Neural progenitor cell (in vitro differentiated cells): Measurements from ENCODE around the gene SIRT7. TPM values are rescaled to one million over a fixed set of nuclear protein-coding genes. Genes with fewer than 3 reads are reported as not detected.

Source experiments
- DNase-seq: peaks from one replicate; pipeline ENCODE4 v3.0.0-alpha.2; 2016; ENCODE audit warnings: low spot score
- H2AFZ ChIP-seq: fragments of 200-600 bp; sonication (generic); replicated peaks from 2 replicates; pipeline ENCODE4 v1.6.1; 2016; ENCODE audit warnings: antibody characterized with exemption
- H3F3A ChIP-seq: fragments of 200-600 bp; sonication (generic); 2 replicates; pipeline ENCODE4 v1.6.1; 2016; ENCODE audit warnings: antibody characterized with exemption, low read depth
- H3K27ac ChIP-seq: fragments of 200-600 bp; sonication (generic); 2 replicates; pipeline ENCODE4 v1.5.1; 2016; ENCODE audit warnings: mild to moderate bottlenecking
- H3K27me3 ChIP-seq: fragments of 200-600 bp; sonication (generic); 2 replicates; pipeline ENCODE4 v1.6.1; 2016; ENCODE audit warnings: mild to moderate bottlenecking, moderate library complexity
- H3K36me3 ChIP-seq: fragments of 200-600 bp; sonication (generic); 2 replicates; pipeline ENCODE4 v1.5.1; 2016
- H3K4me1 ChIP-seq: fragments of 200-600 bp; sonication (generic); 2 replicates; pipeline ENCODE4 v1.6.1; 2016; ENCODE audit warnings: mixed run types
- H3K4me2 ChIP-seq: fragments of 200-600 bp; sonication (generic); 2 replicates; pipeline ENCODE4 v1.6.1; 2016
- H3K4me3 ChIP-seq: fragments of 200-600 bp; sonication (generic); 2 replicates; pipeline ENCODE4 v1.5.1; 2016
- H3K79me2 ChIP-seq: fragments of 200-600 bp; sonication (generic); 2 replicates; pipeline ENCODE4 v1.6.1; 2016; ENCODE audit warnings: low read depth
- H3K9ac ChIP-seq: fragments of 200-600 bp; sonication (generic); 2 replicates; pipeline ENCODE4 v1.6.1; 2016
- H3K9me3 ChIP-seq: fragments of 200-600 bp; sonication (generic); 2 replicates; pipeline ENCODE4 v1.5.1; 2016; ENCODE audit warnings: low read depth
- H4K20me1 ChIP-seq: fragments of 200-600 bp; sonication (generic); 2 replicates; pipeline ENCODE4 v1.6.1; 2016; ENCODE audit warnings: low read depth
- H3K27ac Mint-ChIP-seq: 3 replicates; pipeline ENCODE4 v1.8.0; 2021; ENCODE audit warnings: mixed read lengths
- H3K27me3 Mint-ChIP-seq: 2 replicates; pipeline ENCODE4 v1.8.0; 2022; ENCODE audit warnings: low read depth, mild to moderate bottlenecking, inconsistent platforms, moderate library complexity, mixed read lengths; ENCODE audit not compliant: insufficient read depth
- H3K36me3 Mint-ChIP-seq: 3 replicates; pipeline ENCODE4 v1.8.0; 2021; ENCODE audit warnings: mixed read lengths
- H3K4me1 Mint-ChIP-seq: 3 replicates; pipeline ENCODE4 v1.8.0; 2021; ENCODE audit warnings: mixed read lengths
- H3K4me3 Mint-ChIP-seq: 3 replicates; pipeline ENCODE4 v1.8.0; 2021; ENCODE audit warnings: mild to moderate bottlenecking, moderate library complexity, mixed read lengths
- H3K9me3 Mint-ChIP-seq: 3 replicates; pipeline ENCODE4 v1.8.0; 2020; ENCODE audit warnings: mixed read lengths
- EZH2 ChIP-seq: fragments of 200-600 bp; sonication (generic); IDR thresholded peaks from 2 replicates; pipeline ENCODE4 v1.6.1; 2017; ENCODE audit warnings: antibody characterized with exemption, mild to moderate bottlenecking, moderate library complexity
- EZH2phosphoT487 ChIP-seq: fragments of 200-600 bp; sonication (generic); IDR thresholded peaks from 2 replicates; pipeline ENCODE4 v1.6.1; 2017; ENCODE audit warnings: antibody characterized with exemption
- total RNA-seq: library from RNA; depleted of rRNA; stranded (reverse); fragments of >200 nt; gene quantifications from 2 replicates; pipeline ENCODE4 v1.2.3, GENCODE V29; 2015; ENCODE audit warnings: low replicate concordance
- TF ChIP-seq, protein P1 (sequence below): fragments of 200-600 bp; sonication (generic); IDR thresholded peaks from 2 replicates; pipeline ENCODE4 v1.5.1; 2017; ENCODE audit warnings: antibody characterized with exemption, mild to moderate bottlenecking

Gene SIRT7
- total RNA-seq, 1 donor from 2014 or later, result 5.1 TPM

DNA sequence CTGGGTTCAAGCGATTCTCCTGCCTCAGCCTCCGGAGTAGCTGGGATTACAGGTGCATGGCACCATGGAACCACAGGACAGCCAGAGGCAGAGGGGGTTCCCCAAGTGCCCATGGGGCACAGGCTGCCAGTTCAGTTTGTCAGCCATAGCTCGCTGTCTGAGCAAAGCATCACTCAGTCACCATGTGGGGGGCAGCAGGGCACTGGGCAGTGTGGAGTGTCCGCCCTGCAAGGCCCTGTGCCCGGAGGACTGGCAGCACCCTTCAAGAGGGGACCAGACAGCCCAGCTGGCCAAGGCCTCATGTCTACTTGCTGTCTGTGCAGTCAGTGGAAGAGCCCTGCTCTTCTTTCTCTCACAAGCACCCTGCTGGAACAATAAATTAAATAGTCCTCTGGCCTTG, 33.0 kb downstream of the SIRT7 start:
- Histone ChIP-seq H3F3A (peaks cover 11% of the 10 kb centered on the region), H3K79me2 (peaks cover 31% of the 10 kb centered on the region), H2AFZ (no peak overlapping the region), H3K4me3 (no peak overlapping the region), H3K4me2 (no peak overlapping the region), H4K20me1 (peaks cover 9% of the 10 kb centered on the region), H3K9ac (no peak overlapping the region), H3K36me3 (peaks cover 10% of the 10 kb centered on the region), H3K27me3 (no peaks in the 10 kb centered on the region), H3K27ac (no peak overlapping the region), H3K9me3 (no peaks in the 10 kb centered on the region), H3K4me1 (peaks cover 3% of the 10 kb centered on the region)
- H3K27me3 Mint-ChIP-seq, result peaks cover 5% of the 10 kb centered on the region
- H3K9me3 Mint-ChIP-seq, result no peaks in the 10 kb centered on the region
- no peak for TF ChIP-seq EZH2
- TF ChIP-seq EZH2phosphoT487, result no peak
- TF ChIP-seq, protein P1, sequence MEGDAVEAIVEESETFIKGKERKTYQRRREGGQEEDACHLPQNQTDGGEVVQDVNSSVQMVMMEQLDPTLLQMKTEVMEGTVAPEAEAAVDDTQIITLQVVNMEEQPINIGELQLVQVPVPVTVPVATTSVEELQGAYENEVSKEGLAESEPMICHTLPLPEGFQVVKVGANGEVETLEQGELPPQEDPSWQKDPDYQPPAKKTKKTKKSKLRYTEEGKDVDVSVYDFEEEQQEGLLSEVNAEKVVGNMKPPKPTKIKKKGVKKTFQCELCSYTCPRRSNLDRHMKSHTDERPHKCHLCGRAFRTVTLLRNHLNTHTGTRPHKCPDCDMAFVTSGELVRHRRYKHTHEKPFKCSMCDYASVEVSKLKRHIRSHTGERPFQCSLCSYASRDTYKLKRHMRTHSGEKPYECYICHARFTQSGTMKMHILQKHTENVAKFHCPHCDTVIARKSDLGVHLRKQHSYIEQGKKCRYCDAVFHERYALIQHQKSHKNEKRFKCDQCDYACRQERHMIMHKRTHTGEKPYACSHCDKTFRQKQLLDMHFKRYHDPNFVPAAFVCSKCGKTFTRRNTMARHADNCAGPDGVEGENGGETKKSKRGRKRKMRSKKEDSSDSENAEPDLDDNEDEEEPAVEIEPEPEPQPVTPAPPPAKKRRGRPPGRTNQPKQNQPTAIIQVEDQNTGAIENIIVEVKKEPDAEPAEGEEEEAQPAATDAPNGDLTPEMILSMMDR, result no peak
- H3K4me1 Mint-ChIP-seq, result peaks cover 10% of the 10 kb centered on the region
- no peak overlapping the region for H3K4me3 Mint-ChIP-seq
- H3K36me3 Mint-ChIP-seq, result peaks cover 32% of the 10 kb centered on the region
- DNase-seq, result no peak
- no peak overlapping the region for H3K27ac Mint-ChIP-seq

DNA sequence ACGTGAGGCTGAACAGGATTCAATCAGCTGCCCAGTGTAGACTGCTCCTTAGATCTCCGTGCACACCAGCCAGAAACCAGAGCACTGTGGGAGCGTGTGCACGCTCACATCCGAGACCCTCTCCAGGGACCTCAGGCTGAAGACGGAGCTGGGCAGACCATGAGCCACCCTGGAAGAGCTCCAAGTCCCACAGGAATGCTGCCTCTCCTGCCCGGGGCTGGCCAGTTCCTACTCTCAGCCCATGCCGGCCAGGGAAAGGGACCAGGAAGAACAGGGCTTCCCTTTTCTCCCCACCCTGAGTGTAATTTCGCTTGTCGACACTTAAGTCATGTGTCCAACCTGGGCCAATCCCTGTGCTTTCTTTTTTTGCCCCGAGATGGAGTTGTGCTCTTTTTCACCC, 33.5 kb downstream of the SIRT7 start:
- no peaks in the 10 kb centered on the region for H3K4me1 ChIP-seq
- no peak overlapping the region for H3K27ac ChIP-seq
- no peaks in the 10 kb centered on the region for H3K9me3 ChIP-seq
- Mint-ChIP-seq H3K4me3 (no peak overlapping the region), H3K27ac (no peak overlapping the region), H3K27me3 (peaks cover 5% of the 10 kb centered on the region), H3K36me3 (peaks cover 34% of the 10 kb centered on the region), H3K9me3 (no peaks in the 10 kb centered on the region), H3K4me1 (peaks cover 9% of the 10 kb centered on the region)
- no peak overlapping the region for H2AFZ ChIP-seq
- peaks cover 26% of the 10 kb centered on the region for H3K79me2 ChIP-seq
- DNase-seq, result no peak
- H3F3A ChIP-seq, result peaks cover 13% of the 10 kb centered on the region
- TF ChIP-seq, protein P1, result no peak
- TF ChIP-seq EZH2 (no peak), EZH2phosphoT487 (no peak)
- H3K9ac ChIP-seq, result no peak overlapping the region
- H3K36me3 ChIP-seq, result peaks cover 6% of the 10 kb centered on the region
- H3K27me3 ChIP-seq, result no peaks in the 10 kb centered on the region
- H3K4me2 ChIP-seq, result no peak overlapping the region
- H4K20me1 ChIP-seq, result peaks cover 4% of the 10 kb centered on the region
- no peak overlapping the region for H3K4me3 ChIP-seq

DNA sequence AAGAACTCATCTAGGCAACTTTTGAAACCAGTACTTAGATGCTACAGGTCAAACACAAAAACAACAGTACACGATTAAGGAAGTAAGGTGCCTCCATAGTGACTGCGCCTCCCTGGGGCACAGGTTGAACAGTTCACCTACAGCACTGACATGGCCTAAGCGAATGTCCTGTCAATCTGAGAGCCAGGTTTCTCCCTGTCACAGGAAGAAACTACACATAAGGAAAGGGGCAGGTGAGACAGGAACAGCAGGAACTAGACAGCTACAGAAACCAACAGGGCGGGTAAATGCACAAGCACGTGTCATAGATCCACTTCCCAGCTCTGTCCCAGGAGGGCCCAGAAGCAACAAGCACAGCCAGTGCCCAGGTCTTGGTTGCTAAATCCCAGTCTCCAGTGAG, 38.9 kb downstream of the SIRT7 start:
- H3K4me3 Mint-ChIP-seq, result no peak overlapping the region
- no peaks in the 10 kb centered on the region for H3K4me1 Mint-ChIP-seq
- no peak overlapping the region for H3K4me2 ChIP-seq
- no peak for DNase-seq
- no peaks in the 10 kb centered on the region for H3K79me2 ChIP-seq
- no peak overlapping the region for H2AFZ ChIP-seq
- peaks cover 15% of the 10 kb centered on the region for H3K36me3 Mint-ChIP-seq
- no peak overlapping the region for H3K9ac ChIP-seq
- no peaks in the 10 kb centered on the region for H3K9me3 Mint-ChIP-seq
- H3K27ac Mint-ChIP-seq, result no peak overlapping the region
- H3K27me3 ChIP-seq, result no peaks in the 10 kb centered on the region
- H3K27ac ChIP-seq, result no peak overlapping the region
- H3K4me1 ChIP-seq, result no peaks in the 10 kb centered on the region
- H3K4me3 ChIP-seq, result no peak overlapping the region
- H4K20me1 ChIP-seq, result no peaks in the 10 kb centered on the region
- TF ChIP-seq EZH2phosphoT487, result no peak
- TF ChIP-seq, protein P1, result no peak
- no peak for TF ChIP-seq EZH2
- no peaks in the 10 kb centered on the region for H3K27me3 Mint-ChIP-seq
- H3F3A ChIP-seq, result peaks cover 28% of the 10 kb centered on the region
- H3K9me3 ChIP-seq, result no peaks in the 10 kb centered on the region
- H3K36me3 ChIP-seq, result no peaks in the 10 kb centered on the region
